ENCODE measurements around the gene GFM1. TPM values are rescaled to one million over a fixed set of nuclear protein-coding genes. Genes with fewer than 3 reads are reported as not detected.

The GFM1 gene
- total RNA-seq, 2 donors from 2014 or later = 63.9 to 69.5 TPM

GRCh38 chr3:158738653-158739052 lies 94.3 kb downstream of the GFM1 start:
- peaks cover 3% of the 10 kb centered on the region for H3K9me3 Mint-ChIP-seq
- no peaks in the 10 kb centered on the region for H3K27me3 Mint-ChIP-seq
- no peak overlapping the region for H3K4me3 Mint-ChIP-seq
- DNase-seq (ENCODE audit: low spot score) (no peak), ATAC-seq (no peak)
- H3K27ac Mint-ChIP-seq = no peak overlapping the region
- H3K36me3 Mint-ChIP-seq = peaks cover 5% of the 10 kb centered on the region
- peaks cover 0 to 7% of the 10 kb centered on the region in 2 donors for H3K4me1 Mint-ChIP-seq (ENCODE audit: low read depth in 2 of 2)

- no peak for ATAC-seq
- Mint-ChIP-seq H3K27ac (no peak overlapping the region), H3K4me3 (no peak overlapping the region)
Measured at GRCh38 chr3:158739078-158739477, 94.8 kb downstream of the GFM1 start.

GRCh38 chr3:158739661-158740060 lies 95.3 kb downstream of the GFM1 start:
- Mint-ChIP-seq H3K4me1 (ENCODE audit: low read depth in 2 of 2) (peaks cover 0 to 7% of the 10 kb centered on the region in 2 donors), H3K27ac (no peak overlapping the region), H3K4me3 (no peak overlapping the region), H3K36me3 (peaks cover 5% of the 10 kb centered on the region), H3K9me3 (peaks cover 3% of the 10 kb centered on the region), H3K27me3 (no peaks in the 10 kb centered on the region)
- no peak for ATAC-seq
- DNase-seq (ENCODE audit: low spot score) = no peak

More at GRCh38 chr3:158739078-158739477, 94.8 kb downstream of the GFM1 start:
- Mint-ChIP-seq H3K36me3 (peaks cover 5% of the 10 kb centered on the region), H3K9me3 (peaks cover 3% of the 10 kb centered on the region), H3K27me3 (no peaks in the 10 kb centered on the region), H3K4me1 (ENCODE audit: low read depth in 2 of 2) (peaks cover 0 to 7% of the 10 kb centered on the region in 2 donors)
- DNase-seq (ENCODE audit: low spot score) = no peak

Other genes starting within 250 kb of the GFM1 start
- gene MLF1, start 73.3 kb upstream of the GFM1 start, total RNA-seq = under 1 TPM; 0.67 to 0.86 TPM
- gene LXN, start 28.1 kb downstream of the GFM1 start, total RNA-seq = 10 to 100 TPM in 1 of 2 donors, 1 to 10 TPM in 1; 3.8 to 16.1 TPM
- not detected for gene RARRES1, start 87.9 kb downstream of the GFM1 start, total RNA-seq
- 10 to 100 TPM; 21.9 to 25.5 TPM for gene MFSD1, start 157.5 kb downstream of the GFM1 start, total RNA-seq

All from natural killer cell treated with Interleukin-12 subunit alpha and Interleukin-12 subunit beta and Interleukin-15 and Interleukin-18, amount 100 ng/mL, for 72 hours (primary cell).